Left hindlimb (tissue), 1 donor: ENCODE data around the gene UGT8.
"Not testable (repeated sequence)": the region's sequence is repeated elsewhere in the genome, so short reads cannot be mapped to it uniquely, and the experiment has no call there.

Source experiments
- DNase-seq: peaks from one replicate; pipeline ENCODE4 v3.0.0-alpha.2; 2018

Gene UGT8, protein sequence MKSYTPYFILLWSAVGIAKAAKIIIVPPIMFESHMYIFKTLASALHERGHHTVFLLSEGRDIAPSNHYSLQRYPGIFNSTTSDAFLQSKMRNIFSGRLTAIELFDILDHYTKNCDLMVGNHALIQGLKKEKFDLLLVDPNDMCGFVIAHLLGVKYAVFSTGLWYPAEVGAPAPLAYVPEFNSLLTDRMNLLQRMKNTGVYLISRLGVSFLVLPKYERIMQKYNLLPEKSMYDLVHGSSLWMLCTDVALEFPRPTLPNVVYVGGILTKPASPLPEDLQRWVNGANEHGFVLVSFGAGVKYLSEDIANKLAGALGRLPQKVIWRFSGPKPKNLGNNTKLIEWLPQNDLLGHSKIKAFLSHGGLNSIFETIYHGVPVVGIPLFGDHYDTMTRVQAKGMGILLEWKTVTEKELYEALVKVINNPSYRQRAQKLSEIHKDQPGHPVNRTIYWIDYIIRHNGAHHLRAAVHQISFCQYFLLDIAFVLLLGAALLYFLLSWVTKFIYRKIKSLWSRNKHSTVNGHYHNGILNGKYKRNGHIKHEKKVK

DNA sequence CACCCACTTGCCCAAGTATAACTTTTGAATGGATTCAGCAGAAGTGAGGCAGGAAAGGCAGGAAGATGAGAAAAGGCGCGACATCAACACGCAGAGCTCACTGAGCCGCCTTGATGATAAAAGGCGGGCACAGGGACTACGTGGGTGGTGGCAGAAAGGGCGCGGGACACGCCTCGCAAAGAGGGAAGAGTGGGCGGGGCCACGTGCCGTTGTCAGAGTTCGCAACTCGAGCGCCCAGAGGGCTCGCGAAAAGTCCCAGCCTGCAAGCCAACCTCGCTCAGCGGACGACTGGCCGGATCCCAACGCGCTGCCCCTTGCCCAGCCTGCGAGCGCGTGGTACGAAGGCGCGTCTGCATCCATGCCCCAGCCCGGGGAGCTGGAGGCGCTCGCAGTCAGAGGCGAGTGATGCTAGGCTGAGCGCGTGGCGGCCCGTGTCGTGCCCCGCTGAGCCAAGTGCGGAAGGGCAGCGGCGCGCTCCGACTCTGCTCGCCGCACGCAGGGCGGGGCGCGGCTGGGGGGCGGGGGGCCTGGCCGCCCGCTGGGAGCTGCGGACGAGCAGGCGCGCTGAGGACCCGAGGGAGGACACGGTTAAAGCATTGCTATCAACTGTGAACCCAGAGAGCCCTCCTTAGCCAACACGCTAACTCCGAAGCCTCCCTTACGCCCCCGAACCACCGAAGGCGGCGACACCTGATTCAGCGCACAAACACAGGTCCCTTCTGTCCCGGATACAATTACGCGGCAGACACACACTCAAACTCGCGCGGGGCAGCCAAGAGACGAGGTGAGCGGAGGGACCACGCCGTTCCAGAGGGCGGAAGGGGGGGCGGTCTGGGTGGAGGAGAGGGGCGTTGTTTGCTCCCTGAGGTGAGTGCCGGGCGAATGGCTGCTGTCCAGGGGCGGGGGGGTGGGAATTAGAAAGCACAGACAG lies at the start of gene UGT8:
Gene UGT8 (plus strand): TSS at position 617 of the 931 bp plus-strand sequence. CDS start 24,074 bp downstream, outside the sequence.
- peak; percentile 47 for DNase-seq

DNA sequence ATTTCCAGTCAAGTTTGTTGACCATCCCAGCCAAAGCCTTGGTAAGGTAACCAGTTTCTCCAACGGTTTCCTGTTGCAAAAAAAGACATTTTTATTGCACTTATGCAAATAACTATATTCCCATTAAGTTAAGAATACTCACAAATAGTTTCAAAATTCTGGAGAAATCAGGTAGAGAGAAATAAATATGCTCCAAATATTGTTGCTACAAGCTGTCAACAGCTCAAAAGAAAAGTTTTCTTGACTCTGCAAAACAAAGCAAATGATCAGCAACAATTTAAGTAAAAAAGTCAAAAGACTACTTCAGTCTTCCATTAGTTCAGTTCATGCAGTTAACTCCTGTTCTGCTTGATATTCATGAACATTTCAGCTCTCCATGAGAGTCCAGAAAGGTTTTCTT lies 49.0 kb upstream of the UGT8 start:
- no peak for DNase-seq

DNA sequence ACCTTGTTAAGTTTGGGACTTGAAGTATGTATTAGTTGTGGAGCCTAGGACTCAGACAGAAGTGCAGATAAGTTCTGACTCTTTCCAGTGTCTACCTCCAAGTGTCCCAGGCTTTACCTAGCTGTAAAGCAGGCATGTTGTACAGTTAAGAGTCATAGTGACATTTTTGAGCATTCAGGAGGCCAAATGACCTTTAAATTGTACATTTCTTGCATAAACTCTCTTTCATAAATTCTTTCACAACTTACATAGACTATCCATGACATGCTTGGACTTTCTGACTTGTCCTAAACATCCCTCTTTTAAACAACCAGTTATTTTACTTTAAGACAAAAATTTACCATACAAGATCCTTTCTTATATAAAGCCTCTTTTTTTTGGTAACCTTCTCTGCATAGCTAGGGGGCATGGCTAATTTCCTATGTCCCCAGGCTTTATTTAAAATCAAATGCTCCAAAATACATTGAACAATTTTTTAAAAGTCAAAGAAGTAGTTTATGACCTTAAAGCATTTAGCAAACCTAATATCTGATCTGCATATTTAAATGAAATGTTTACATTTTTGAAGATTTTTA lies 40.1 kb upstream of the UGT8 start:
- no peak for DNase-seq

DNA sequence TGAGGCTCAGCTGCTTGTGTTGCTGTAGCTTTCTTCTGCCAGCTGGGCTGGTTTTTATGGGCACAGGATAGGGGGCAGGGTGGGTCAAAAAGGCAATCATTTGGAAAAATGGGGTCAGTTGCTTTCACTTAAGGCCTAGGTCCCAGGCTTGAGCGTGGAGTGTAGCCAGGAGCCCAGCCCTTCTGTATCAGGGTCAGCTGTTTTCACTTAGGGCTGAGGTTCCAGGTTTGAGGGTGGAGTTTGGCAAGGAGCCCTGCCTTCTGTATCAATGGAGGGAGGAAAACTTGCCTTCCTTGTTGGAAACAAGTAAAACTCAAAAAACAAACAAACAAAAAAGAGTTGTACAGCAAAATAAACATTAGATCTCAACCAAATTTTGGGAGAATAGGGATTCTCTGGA lies 37.0 kb upstream of the UGT8 start:
- no peak for DNase-seq

DNA sequence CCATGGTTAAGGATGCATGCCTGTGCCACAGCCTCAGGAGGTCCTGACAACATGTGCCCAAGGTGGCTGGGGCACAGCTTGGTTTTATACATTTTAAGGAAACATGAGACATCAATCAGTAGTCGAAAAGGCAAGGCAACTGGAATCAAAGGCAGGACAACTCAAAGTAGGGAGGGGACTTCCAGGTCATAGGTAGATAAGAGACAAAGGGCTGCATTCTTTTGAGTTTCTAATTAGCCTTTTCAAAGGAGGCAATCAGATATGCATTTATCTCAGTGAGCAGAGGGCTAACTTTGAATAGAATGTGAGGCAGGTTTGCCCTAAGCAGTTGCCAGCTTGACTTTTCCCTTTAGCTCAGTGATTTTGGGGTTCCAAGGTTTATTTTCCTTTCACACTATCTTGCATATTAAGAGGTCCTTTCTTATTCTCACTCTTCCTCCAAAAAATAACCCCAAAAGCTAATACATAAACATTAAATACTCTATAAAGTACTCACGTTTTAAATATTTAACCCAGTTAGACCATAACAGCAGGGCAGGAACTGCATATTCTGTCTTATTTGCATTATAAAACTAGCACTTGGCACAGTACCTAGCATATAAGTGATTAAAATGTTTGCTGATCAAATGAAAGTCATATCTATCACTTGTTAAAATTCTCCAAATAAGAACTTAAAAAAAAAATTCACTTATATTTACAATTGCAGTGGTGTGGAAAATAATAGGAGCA lies 36.3 kb upstream of the UGT8 start:
- no peak for DNase-seq

DNA sequence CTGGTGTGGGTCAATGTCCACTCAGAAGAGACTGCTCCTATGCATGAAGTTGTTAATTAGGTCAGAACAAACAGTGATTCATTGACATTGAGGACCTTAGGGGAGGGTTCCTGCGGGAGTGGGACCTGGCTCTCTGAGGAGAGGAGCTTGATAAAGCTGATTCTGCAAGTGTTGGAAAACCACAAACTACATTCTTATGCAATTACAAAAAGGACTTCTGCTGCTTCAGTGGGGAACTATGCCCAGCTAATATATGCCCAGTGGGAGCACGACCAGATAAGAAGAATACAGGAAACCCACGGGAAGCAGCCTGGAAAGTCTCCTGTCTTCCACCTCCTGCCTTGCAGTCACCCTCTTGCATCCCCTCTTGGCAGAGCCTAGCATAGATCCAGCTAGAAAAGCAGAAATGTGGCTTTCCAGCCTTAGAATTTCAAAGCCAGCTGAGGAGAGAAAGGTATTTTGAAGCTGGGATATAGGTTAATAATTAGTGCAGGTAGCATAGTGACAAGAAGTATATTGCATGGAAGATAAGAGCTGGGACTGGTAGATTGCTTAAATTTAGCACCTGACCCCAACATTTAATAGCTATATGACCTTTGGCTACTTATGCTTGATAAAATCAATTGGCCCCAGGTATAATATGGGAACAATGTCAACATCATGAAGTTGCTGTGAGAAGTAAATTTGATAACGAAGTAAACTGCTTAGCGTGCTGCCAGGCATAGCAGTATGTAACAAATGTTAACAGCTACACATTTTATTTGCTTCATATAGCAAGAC lies 34.9 kb upstream of the UGT8 start:
- no peak for DNase-seq

DNA sequence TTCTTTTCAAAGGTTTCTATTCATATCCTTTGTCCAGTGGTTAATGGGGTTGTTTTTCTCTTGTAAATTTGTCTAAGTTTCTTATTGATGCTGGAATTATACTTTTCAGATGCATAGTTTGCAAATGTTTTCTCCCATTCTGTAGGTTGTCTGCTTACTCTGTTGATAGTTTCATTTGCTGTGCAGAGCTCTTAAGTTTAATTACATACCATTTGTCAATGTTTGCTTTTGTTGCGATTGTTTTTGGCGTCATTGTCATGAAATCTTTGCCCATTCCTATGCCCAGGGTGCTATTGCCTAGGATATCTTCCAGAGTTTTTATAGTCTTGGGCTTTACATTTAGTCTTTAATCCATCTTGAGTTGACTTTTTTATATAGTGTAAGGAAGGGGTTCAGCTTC lies 21.2 kb upstream of the UGT8 start:
- DNase-seq = no peak

DNA sequence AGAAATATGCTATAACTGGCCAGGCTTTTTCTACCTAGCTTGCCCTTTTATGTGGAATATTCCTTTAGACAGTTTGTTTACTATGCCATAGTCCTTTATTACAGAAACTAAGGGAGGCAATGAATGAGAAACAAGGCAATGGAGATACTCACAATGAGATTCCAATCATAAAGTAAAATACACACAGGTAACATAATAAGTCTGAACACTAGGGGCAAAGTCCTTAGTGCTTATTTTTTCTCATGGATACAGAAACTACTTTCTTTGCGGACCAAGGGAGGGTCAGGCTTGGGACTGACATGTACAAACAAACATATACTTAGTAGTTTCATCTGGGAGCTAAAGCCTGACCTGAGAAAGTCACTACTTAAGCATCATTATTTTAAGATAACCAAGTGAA lies 16.0 kb upstream of the UGT8 start:
- DNase-seq = no peak

DNA sequence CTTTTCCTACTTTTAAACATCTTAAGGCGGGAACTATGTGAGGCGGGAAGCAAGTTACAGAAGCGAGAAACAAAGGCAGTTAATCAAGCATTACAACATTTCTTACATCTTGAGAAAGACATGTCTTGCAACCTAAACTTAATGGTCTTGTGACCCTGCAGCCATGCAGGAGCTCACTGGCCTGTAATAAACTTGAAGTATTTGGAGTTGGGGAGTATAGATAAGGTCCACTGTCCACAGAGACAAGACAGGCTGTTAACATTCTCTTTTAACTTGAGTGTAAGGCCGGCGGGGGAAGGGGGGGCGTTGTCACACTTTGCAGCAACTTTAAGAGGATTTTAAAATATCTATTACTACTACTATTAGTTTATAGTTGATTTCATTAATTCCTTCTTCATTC lies 10.3 kb upstream of the UGT8 start:
- DNase-seq = no peak

DNA sequence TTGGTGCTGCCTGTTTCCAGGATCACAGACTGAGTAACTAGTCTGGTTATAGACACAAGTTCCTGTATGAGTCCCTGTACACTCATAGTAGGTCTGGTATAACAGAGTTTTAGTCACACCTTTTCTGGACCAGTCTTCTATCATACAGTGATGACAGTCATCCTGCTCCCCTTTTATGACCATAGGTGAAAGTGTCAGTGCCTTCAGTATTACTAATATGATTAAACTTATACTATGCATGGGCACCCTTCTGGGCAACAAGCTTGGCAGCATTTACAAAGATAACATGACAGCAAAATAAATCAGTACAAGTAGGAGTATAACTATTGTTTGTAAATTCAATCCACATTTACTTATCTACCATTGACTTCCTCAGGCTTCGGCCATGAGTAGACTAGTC lies 8.2 kb upstream of the UGT8 start:
- DNase-seq = not testable (repeated sequence)

DNA sequence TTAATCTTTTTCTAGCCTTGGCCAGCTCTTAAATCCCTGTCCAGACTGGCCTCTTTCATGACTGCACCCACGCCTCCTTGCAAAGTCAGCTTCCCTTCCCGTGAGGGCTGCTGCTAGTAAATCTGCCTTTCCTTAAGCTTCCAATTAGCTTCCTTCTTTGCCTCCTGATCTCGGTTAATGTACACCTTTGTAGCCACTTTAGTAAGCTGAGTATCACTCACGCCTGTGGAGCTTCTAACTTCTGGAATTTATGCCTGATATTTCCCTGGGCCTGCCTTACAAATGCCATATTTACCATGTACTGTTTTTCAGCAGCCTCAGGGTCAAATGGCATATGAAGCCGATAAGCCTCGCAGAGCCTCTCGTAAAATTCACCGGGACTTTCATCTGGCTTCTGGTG lies 5.1 kb upstream of the UGT8 start:
- no peak for DNase-seq

DNA sequence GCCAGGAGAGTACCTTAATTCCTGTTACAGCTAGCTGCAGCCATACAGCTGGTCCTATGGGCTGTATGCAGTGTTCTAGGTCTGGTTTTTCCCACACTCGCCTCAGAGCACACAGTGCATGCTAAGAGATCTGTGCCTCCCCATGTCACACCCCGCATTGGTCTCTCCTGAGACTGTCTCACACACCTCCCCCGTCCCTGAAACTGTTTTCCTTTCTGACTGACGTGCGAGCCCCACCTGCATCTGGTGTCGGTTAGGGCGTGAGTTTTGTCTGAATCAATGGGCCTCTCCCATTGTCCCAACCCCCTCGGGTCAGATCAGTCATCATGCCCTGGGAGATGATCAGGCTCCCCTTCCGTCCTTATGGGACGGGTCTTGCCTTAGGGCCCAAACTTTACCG lies 3.4 kb upstream of the UGT8 start:
- no peak for DNase-seq

DNA sequence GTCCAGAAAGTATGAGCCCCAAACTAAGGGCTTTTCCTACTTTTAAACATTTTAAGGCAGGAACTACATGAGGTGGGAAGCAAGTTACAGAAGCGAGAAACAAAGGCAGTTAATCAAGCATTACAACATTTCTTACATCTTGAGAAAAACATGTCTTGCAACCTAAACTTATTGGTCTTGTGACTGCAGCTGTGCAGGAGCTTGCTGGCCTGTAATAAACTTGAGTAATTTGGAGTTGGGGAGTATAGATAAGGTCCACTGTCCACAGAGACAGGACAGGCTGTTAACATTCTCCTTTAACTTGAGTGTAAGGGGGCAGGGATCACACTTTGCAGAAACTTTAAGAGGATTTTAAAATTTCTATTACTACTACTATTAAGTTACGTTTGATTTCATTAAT lies 2.7 kb upstream of the UGT8 start:
- DNase-seq = no peak

DNA sequence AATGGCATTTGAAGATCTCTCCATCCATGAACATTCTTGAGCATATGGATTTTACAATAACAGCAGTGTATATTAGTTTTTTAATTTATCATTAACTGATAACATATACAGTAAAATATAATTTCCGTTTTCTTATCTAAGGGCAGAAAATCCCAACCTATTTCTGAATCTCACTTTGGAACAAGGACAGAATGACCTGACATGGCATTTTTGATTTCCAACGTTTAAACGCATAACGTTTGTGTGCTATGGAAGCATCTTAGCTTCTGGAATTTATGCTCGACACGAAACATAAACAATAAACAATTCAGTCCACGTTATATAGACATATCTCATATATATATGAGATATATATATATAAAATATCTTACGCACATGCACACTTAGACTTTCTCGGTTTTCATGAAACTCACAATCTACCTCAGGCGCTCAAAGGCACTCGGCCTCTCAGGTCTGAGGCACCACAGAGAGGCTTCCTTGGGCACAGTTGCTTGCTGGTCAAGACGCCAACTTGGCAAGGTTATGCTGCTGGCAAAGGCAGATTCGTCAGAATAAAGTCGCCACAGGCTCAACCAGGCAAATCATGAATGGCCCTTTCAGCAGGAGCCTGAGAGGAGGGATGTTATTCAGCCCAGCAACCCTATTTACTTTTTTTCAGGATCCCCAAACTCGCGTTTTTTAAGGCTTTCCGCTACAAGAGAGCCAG lies 1.0 kb upstream of the UGT8 start:
- no peak for DNase-seq

DNA sequence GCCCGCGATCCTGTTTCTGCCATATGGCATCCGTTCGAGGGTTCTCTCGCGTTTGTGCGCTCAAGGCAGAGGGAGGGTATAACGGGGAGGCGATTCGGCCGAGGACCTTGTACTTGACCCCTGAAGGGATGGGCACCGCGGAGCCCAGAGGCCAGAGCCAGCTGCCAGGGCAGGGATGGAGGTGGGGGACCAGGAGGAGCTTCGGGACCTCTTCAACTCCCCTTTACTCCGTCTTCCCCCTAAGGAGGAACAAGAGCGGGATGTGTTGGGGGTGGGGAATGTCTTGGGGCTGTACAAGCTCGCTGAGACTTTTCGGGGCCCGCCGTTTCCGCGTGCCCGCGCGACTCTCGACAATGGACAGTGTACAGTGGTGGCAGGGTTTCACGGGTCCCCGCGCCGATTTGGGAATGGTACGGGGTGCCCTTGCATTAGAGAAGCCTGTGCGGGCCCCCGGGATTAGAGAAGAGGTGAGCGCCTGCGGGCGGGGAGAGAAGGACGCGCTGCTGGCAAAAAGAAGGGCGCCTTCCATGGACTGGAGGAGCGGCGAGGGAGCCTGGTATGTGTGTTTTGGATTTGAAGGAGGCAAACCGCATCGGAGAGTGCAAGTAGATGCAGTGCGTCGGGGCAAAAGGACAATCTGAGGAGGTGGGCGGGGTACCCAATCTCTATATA lies 760 bp downstream of the UGT8 start:
- peak; percentile 44 for DNase-seq

DNA sequence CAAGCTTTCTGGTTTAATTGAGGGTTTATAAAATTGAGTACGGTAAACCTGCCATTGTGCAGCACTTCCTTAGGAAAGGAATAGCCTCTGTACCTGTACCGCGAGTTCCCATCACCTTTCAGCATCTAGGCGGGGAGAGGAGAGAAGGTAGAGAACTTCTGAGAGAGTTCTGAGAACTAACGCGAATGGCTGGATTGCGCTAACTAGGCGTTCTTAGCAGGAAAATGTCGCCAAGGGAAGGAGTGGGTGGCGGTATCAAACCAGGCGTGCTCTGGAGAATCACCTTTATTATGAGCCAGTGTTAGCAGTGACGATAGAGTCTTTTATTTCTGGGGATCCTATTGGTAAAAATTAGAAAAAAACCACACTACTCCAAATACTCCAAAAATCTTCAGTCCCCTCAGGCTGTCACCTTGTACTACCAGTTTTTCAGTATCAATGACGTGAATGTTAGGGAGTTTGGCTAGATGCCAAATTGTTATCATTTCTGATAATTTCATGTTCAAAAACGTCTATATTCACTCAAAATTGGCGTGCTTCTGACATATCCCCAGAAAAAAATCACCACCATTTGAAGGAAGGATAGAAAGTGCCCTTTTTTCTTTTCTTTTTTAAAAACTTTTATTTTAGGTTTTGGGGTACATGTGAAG lies 1.4 kb downstream of the UGT8 start:
- no peak for DNase-seq

DNA sequence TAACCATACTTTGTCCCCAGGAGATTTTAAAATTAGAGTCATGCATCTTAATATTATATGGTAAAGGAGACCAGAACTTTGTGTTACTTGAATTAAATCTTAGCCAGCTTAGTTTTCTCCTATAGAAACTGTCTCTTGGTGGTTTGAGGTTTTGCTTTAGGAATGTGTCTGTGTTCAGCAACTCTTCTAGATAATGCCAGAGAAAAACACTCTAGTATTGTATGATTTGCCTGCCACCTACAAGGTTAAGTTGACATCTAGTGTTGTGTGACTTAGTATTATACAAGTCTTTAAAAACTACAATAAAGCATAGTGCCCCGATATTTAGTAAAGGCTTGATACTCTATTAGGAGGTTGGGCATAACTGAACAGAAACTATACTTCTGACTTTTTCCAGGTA lies 2.1 kb downstream of the UGT8 start:
- no peak for DNase-seq

DNA sequence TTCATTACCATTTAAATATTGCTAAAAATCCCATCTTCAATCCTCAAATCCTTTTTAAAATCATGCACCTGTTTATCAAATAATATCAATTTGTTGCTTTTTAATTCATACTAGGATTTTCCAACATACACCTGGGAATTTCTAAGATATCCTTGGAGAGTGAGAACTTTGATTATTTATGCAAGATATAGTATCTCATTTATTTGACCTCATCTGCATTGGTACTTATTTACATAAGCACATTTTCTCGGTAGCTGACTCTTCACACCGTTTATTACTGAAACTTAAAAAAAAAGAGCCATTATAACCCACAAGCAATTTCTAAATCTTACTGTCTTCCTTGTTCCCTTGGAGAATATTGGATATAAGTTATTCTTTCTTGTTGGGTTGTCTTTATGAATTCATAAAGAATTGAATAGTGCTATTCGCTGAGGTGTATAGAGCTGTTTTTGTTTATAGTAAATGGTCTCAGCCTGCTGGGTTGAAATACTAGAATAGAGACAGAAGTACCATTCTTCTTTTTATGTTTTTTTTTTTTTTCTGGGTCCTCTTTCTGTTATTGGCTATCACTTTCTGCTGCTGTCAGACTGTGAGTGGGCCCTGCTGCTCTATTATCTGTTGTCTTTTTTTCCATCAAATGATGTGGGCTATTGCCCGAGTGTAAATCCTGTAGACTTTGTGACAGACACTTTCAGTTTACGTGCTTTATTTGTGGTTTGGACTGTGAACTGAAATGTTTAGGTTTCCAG lies 2.9 kb downstream of the UGT8 start:
- DNase-seq = no peak

DNA sequence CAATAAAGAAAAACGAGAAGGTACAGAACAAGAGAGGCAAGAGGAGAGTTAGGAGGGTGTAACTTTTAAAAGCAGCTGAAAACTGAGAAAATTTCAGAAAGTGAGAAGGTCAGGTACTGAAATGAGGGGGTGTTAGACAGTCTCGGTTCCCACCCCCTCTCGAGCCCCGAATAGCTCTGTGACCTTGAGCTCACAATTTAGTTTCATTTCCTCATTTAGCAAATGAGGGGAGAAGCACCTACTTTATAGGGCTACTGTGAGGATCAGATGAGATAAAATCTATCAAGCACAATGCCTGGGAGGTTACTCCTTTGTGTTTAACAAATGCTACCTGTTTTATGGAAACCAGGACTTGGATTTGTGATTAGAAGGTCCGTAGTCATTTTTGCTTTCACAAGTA lies 4.9 kb downstream of the UGT8 start:
- no peak for DNase-seq
